A549 (cell line): Measurements from ENCODE around the gene TPCN2. TPM values are rescaled to one million over a fixed set of nuclear protein-coding genes. Genes with fewer than 3 reads are reported as not detected.

Source experiments
- ATAC-seq, 2 experiments: fragments of 200-7000 bp in 1 of 2; fragments of >200 bp in 1 of 2; cut with Nextera tagmentation in 1 of 2; cut with Tn5 transposase in 1 of 2; 3 replicates each; pipeline versions ENCODE4 v1.8.0 to v1.9.1; 2018 to 2020; ENCODE audit warnings: mild to moderate bottlenecking in 1 of 2, moderate library complexity in 1 of 2
- CTCF ChIA-PET: fragments of 300-600 bp; sonication (Branson Sonifier 250); formaldehyde crosslinking; extraction: SDS; loops from one replicate; lab custom pipeline; 2021; ENCODE audit warnings: antibody characterized with exemption, inconsistent platforms; lab: Yijun Ruan, JAX
- POLR2A ChIA-PET: fragments of 350-600 bp; formaldehyde crosslinking; extraction: SDS; loops from one replicate; lab custom pipeline; 2021; ENCODE audit warnings: antibody characterized with exemption, inconsistent platforms; lab: Yijun Ruan, JAX
- DNase-seq, 2 experiments: peaks; one replicate each; pipeline versions ENCODE4 v3.0.0 to v3.0.0-alpha.2; 2011 to 2016; ENCODE audit warnings: low read depth in 1 of 2, low spot score in 1 of 2
- FAIRE-seq: peaks from 2 replicates; lab custom pipeline; 2011; peaks lifted over from hg19 to GRCh38; lab: Jason Lieb, UNC
- H3K27ac ChIP-seq, 2 experiments: fragments of >200 bp; sonication (Bioruptor Twin); formaldehyde crosslinking; 3 replicates each; pipeline ENCODE4 v1.5.1; 2016 to 2017
- H3K4me1 ChIP-seq: fragments of >200 bp; sonication (Bioruptor Twin); formaldehyde crosslinking; 3 replicates; pipeline ENCODE4 v1.6.1; 2016
- H3K4me2 ChIP-seq: fragments of >200 bp; sonication (Bioruptor Twin); formaldehyde crosslinking; 3 replicates; pipeline ENCODE4 v1.6.1; 2016
- H3K4me3 ChIP-seq: fragments of >200 bp; sonication (Bioruptor Twin); formaldehyde crosslinking; 3 replicates; pipeline ENCODE4 v1.5.1; 2016
- H3K9me3 ChIP-seq: fragments of >200 bp; sonication (Bioruptor Twin); formaldehyde crosslinking; 3 replicates; pipeline ENCODE4 v1.6.1; 2016
- BHLHE40 ChIP-seq: IDR thresholded peaks from 2 replicates; pipeline ENCODE4 v1.6.1; 2012; ENCODE audit warnings: low read depth, low read length, inconsistent platforms
- CBX2 ChIP-seq: fragments of 200-600 bp; sonication (generic); IDR thresholded peaks from 2 replicates; pipeline ENCODE4 v1.6.1; 2016; ENCODE audit warnings: low read depth, mild to moderate bottlenecking, borderline replicate concordance
- GATA3 ChIP-seq: IDR thresholded peaks from 2 replicates; pipeline ENCODE4 v1.6.1; 2012; ENCODE audit warnings: borderline replicate concordance
- HOXA7 ChIP-seq: fragments of 250-450 bp; sonication (Bioruptor Pico); IDR thresholded peaks from 2 replicates; pipeline ENCODE4 v1.5.0; 2020; ENCODE audit warnings: mild to moderate bottlenecking, moderate library complexity
- KDM1A ChIP-seq: fragments of 200-600 bp; sonication (generic); IDR thresholded peaks from 2 replicates; pipeline ENCODE4 v1.6.1; 2016; ENCODE audit warnings: low read depth, mild to moderate bottlenecking
- RAD21 ChIP-seq, 2 experiments: fragments of >200 bp in 1 of 2; sonication (Bioruptor Twin) in 1 of 2; formaldehyde crosslinking in 1 of 2; IDR thresholded peaks in 1 of 2; conservative IDR thresholded peaks in 1 of 2; 2 replicates in 1 of 2; 3 replicates in 1 of 2; pipeline ENCODE4 v1.6.1; 2012 to 2018; ENCODE audit warnings: inconsistent platforms in 1 of 2
- TFCP2L1 ChIP-seq: fragments of 250-450 bp; sonication (Bioruptor Pico); IDR thresholded peaks from 2 replicates; pipeline ENCODE4 v1.5.0; 2021; ENCODE audit warnings: mild to moderate bottlenecking
- TP53 ChIP-seq: fragments of 250-450 bp; sonication (Bioruptor Pico); IDR thresholded peaks from 2 replicates; pipeline ENCODE4 v1.5.0; 2021; ENCODE audit warnings: mild to moderate bottlenecking, moderate library complexity
- WGBS: methylation state at CpG from one replicate; pipeline ENCODE4 v1.1.6; 2017; ENCODE audit errors: missing lambda C conversion rate; 5-methylcytosine and 5-hydroxymethylcytosine counted together
- polyA plus RNA-seq, 4 experiments: library from polyadenylated mRNA; depleted of rRNA in 3 of 4; stranded (reverse); fragments of >200 nt; fragmentation: RNase III in 1 of 4; extraction: RNeasy Plus Mini Kit Qiagen cat#74134 plus additional on column Dnase treatment in 1 of 4; gene quantifications; 2 replicates in 3 of 4; 3 replicates in 1 of 4; pipeline ENCODE4 v1.2.3, GENCODE V29; 2011 to 2017
- TF ChIP-seq, protein P1 (sequence below): IDR thresholded peaks from 2 replicates; pipeline ENCODE4 v1.6.1; 2012
- TF ChIP-seq, protein P2 (sequence below): fragments of 200-600 bp; sonication (generic); IDR thresholded peaks from 2 replicates; pipeline ENCODE4 v1.6.1; 2016; ENCODE audit warnings: antibody characterized with exemption, mild to moderate bottlenecking, moderate library complexity
- TF ChIP-seq, protein P3 (sequence below): fragments of >200 bp; sonication (Bioruptor Twin); formaldehyde crosslinking; IDR thresholded peaks from 3 replicates; pipeline ENCODE4 v1.6.1; 2016
- TF ChIP-seq, protein P4 (sequence below): fragments of 150-350 bp; IDR thresholded peaks from 2 replicates; pipeline ENCODE4 v1.6.1; 2014; ENCODE audit warnings: low read depth, mild to moderate bottlenecking, low read length

Gene TPCN2
- polyA plus RNA-seq, 2 of the 4 experiments (the other 2 are of a cell fraction) = 8.1 to 8.8 TPM

DNA sequence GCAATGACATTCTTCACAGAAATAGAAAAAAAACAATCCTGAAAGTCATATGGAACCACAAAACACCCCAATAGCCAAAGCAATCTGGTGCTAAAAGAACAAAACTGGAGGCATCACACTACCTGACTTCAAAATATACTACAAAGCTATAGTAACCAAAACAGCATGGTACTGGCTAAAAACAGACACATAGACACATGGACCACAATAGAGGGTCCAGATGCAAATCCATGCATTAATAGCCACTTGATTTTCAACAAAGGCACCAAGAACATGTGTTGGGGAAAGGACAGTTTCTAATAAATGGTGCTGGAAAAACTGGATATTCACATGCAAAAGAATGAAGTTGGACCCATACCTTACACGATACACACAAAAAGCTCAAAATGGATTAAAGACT is 79.2 kb downstream of the TPCN2 start:
- H3K9me3 ChIP-seq = peaks cover 16% of the 10 kb centered on the region
- ChIA-PET POLR2A (no interaction called here), CTCF (interaction anchor here (2.8 kb wide), 1 partner anchor 516 kb away, joined by 12 read pairs; no protein-coding TSS in a partner anchor)
- no peak for FAIRE-seq
- H3K27ac ChIP-seq = no peak overlapping the region; a peak in 1 of 6 replicates
- ATAC-seq = no peak
- H3K4me3 ChIP-seq = no peak overlapping the region
- TF ChIP-seq, protein P1, sequence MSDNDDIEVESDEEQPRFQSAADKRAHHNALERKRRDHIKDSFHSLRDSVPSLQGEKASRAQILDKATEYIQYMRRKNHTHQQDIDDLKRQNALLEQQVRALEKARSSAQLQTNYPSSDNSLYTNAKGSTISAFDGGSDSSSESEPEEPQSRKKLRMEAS = no peak
- TF ChIP-seq, protein P2, sequence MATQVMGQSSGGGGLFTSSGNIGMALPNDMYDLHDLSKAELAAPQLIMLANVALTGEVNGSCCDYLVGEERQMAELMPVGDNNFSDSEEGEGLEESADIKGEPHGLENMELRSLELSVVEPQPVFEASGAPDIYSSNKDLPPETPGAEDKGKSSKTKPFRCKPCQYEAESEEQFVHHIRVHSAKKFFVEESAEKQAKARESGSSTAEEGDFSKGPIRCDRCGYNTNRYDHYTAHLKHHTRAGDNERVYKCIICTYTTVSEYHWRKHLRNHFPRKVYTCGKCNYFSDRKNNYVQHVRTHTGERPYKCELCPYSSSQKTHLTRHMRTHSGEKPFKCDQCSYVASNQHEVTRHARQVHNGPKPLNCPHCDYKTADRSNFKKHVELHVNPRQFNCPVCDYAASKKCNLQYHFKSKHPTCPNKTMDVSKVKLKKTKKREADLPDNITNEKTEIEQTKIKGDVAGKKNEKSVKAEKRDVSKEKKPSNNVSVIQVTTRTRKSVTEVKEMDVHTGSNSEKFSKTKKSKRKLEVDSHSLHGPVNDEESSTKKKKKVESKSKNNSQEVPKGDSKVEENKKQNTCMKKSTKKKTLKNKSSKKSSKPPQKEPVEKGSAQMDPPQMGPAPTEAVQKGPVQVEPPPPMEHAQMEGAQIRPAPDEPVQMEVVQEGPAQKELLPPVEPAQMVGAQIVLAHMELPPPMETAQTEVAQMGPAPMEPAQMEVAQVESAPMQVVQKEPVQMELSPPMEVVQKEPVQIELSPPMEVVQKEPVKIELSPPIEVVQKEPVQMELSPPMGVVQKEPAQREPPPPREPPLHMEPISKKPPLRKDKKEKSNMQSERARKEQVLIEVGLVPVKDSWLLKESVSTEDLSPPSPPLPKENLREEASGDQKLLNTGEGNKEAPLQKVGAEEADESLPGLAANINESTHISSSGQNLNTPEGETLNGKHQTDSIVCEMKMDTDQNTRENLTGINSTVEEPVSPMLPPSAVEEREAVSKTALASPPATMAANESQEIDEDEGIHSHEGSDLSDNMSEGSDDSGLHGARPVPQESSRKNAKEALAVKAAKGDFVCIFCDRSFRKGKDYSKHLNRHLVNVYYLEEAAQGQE = no peak
- TF ChIP-seq, protein P3, sequence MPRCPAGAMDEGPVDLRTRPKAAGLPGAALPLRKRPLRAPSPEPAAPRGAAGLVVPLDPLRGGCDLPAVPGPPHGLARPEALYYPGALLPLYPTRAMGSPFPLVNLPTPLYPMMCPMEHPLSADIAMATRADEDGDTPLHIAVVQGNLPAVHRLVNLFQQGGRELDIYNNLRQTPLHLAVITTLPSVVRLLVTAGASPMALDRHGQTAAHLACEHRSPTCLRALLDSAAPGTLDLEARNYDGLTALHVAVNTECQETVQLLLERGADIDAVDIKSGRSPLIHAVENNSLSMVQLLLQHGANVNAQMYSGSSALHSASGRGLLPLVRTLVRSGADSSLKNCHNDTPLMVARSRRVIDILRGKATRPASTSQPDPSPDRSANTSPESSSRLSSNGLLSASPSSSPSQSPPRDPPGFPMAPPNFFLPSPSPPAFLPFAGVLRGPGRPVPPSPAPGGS = no peak
- TF ChIP-seq GATA3 (no peak), TFCP2L1 (CRISPR knock-in tag) (no peak), KDM1A (peak; percentile 42; the same call in 1 of the 2 replicates), HOXA7 (no peak)
- H3K4me1 ChIP-seq = peaks cover 35% of the 10 kb centered on the region
- no peak for DNase-seq
- WGBS = 88% methylated on average over 1 of the region's 1 CpG
- no peak overlapping the region for H3K4me2 ChIP-seq

DNA sequence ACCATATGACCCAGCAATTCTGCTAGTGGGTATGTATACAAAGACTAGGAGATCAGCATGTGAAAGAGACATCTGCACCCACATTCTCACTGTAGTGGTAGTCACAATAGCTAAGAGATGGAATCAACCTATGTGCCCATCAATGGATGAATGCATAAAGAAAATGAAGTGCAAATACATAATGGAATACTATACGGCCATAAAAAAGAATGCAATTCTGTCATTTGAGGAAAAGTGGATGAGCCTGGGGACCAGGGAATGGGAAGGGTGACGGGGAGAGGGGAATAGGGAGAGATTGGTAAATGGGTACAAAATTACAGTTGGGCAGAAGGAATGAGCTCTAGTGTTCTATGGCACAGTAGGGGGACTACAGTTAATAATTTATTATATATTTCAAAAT is 80.3 kb downstream of the TPCN2 start:
- POLR2A ChIA-PET = no interaction called here
- Histone ChIP-seq H3K4me3 (no peak overlapping the region), H3K9me3 (peaks cover 28% of the 10 kb centered on the region), H3K27ac (no peak overlapping the region)
- peak; percentile 62; the same call in 1 of the 2 replicates for TF ChIP-seq KDM1A
- TF ChIP-seq RAD21 (conservative IDR thresholded peaks at IDR 0.05 in 1 of 2, IDR thresholded peaks at IDR 0.05 in 1 of 2) = no peak
- TF ChIP-seq CBX2 = no peak
- TF ChIP-seq, all 56 proteins: peak for 1
- H3K4me1 ChIP-seq = peaks cover 26% of the 10 kb centered on the region
- DNase-seq (no peak), ATAC-seq (no peak), FAIRE-seq (no peak)
- 83% methylated on average over 2 of the region's 2 CpGs for WGBS
- CTCF ChIA-PET = interaction anchor here (1.5 to 4.2 kb wide), 4 partner anchors 11 to 514 kb away, joined by 4 to 55 read pairs (median 18); partner anchors contain the start of gene MYEOV
- no peak overlapping the region for H3K4me2 ChIP-seq

DNA sequence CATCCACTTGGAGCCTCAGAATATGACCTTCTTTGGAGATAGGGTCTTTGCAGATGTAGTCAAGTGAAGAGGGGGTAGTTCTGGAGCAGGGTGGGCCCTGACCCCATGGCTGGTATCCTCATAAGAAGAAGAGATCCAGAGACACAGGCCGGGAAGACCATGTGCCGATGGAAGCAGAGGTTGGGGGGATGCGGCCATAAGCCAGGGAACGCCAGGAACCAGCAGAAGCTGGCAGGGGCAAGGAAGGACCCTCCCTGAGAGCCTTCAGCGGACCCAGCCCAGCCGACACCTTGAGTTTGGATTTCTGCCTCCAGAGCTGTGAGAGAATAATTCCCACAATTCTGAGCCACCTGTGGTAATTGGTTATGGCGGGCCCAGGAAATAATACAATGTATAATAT is 80.9 kb downstream of the TPCN2 start:
- ChIA-PET CTCF (interaction anchor here (0.7 to 4.2 kb wide), 5 partner anchors 11 to 541 kb away, joined by 3 to 55 read pairs (median 5); partner anchors contain the start of gene MYEOV), POLR2A (no interaction called here)
- Histone ChIP-seq H3K9me3 (peaks cover 28% of the 10 kb centered on the region), H3K4me2 (no peak overlapping the region), H3K27ac (peak overlapping the region in 1 of 2 experiments; percentile 75; a peak in 2 of 6 replicates), H3K4me1 (peaks cover 20% of the 10 kb centered on the region), H3K4me3 (no peak overlapping the region)
- WGBS = 93% methylated on average over 7 of the region's 7 CpGs
- no peak for FAIRE-seq
- no peak for ATAC-seq
- no peak for DNase-seq
- TF ChIP-seq BHLHE40 (no peak), TP53 (CRISPR knock-in tag) (no peak), GATA3 (no peak), HOXA7 (no peak)
- TF ChIP-seq, protein P4, sequence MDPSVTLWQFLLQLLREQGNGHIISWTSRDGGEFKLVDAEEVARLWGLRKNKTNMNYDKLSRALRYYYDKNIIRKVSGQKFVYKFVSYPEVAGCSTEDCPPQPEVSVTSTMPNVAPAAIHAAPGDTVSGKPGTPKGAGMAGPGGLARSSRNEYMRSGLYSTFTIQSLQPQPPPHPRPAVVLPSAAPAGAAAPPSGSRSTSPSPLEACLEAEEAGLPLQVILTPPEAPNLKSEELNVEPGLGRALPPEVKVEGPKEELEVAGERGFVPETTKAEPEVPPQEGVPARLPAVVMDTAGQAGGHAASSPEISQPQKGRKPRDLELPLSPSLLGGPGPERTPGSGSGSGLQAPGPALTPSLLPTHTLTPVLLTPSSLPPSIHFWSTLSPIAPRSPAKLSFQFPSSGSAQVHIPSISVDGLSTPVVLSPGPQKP = no peak
- TF ChIP-seq, protein P3 = no peak
- TF ChIP-seq, all 56 proteins: peak for 0
